ENCODE measurements around the gene CTNNA1. TPM values are rescaled to one million over a fixed set of nuclear protein-coding genes. Genes with fewer than 3 reads are reported as not detected.

The CTNNA1 gene
- total and polyA plus RNA-seq, 2 donors from 2014 or later, result 177 to 463 TPM

- Histone ChIP-seq H3K9me3 (ENCODE audit: control insufficient read depth in 2 of 3, insufficient read depth in 1 of 3, low read length in 3 of 3) (no peaks in the 10 kb centered on the region), H3K27ac (ENCODE audit: low read depth in 2 of 2, low read length in 2 of 2) (no peak overlapping the region), H3K4me1 (ENCODE audit: control insufficient read depth in 2 of 3, insufficient read depth in 2 of 3, low read depth in 1 of 3, low read length in 3 of 3) (peaks cover 0 to 13% (median 2%) of the 10 kb centered on the region in 3 donors), H3K9ac (ENCODE audit: low read length in 3 of 3) (no peak overlapping the region), H3K36me3 (ENCODE audit: control insufficient read depth in 2 of 3, insufficient read depth in 3 of 3, low read length in 3 of 3) (peaks cover 0 to 4% (median 0%) of the 10 kb centered on the region in 3 donors), H3K27me3 (ENCODE audit: control insufficient read depth, insufficient read depth, low read length) (no peaks in the 10 kb centered on the region), H3K4me3 (ENCODE audit: low read length in 3 of 3) (no peak overlapping the region)
- intact Hi-C loops (cut with DNase I), result no loop called here
- peak in 1 of 5 donors; percentile 48 for DNase-seq
- no peak for FAIRE-seq
- TF ChIP-seq, protein P1, sequence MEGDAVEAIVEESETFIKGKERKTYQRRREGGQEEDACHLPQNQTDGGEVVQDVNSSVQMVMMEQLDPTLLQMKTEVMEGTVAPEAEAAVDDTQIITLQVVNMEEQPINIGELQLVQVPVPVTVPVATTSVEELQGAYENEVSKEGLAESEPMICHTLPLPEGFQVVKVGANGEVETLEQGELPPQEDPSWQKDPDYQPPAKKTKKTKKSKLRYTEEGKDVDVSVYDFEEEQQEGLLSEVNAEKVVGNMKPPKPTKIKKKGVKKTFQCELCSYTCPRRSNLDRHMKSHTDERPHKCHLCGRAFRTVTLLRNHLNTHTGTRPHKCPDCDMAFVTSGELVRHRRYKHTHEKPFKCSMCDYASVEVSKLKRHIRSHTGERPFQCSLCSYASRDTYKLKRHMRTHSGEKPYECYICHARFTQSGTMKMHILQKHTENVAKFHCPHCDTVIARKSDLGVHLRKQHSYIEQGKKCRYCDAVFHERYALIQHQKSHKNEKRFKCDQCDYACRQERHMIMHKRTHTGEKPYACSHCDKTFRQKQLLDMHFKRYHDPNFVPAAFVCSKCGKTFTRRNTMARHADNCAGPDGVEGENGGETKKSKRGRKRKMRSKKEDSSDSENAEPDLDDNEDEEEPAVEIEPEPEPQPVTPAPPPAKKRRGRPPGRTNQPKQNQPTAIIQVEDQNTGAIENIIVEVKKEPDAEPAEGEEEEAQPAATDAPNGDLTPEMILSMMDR (IDR thresholded peaks at IDR 0.05; ENCODE audit: borderline replicate concordance, extremely low read depth, insufficient read depth), result no peak
Observed at GRCh38 chr5:138942861-138943260, 189.6 kb downstream of the CTNNA1 start.

- Histone ChIP-seq H3K4me3 (ENCODE audit: low read length in 3 of 3) (no peak overlapping the region), H3K9me3 (ENCODE audit: control insufficient read depth in 2 of 3, insufficient read depth in 1 of 3, low read length in 3 of 3) (no peaks in the 10 kb centered on the region), H3K27me3 (ENCODE audit: control insufficient read depth, insufficient read depth, low read length) (no peaks in the 10 kb centered on the region), H3K27ac (ENCODE audit: low read depth in 2 of 2, low read length in 2 of 2) (no peak overlapping the region), H3K9ac (ENCODE audit: low read length in 3 of 3) (no peak overlapping the region), H3K36me3 (ENCODE audit: control insufficient read depth in 2 of 3, insufficient read depth in 3 of 3, low read length in 3 of 3) (peaks cover 0 to 4% (median 0%) of the 10 kb centered on the region in 3 donors), H3K4me1 (ENCODE audit: control insufficient read depth in 2 of 3, insufficient read depth in 2 of 3, low read depth in 1 of 3, low read length in 3 of 3) (peaks cover 1 to 17% (median 7%) of the 10 kb centered on the region in 3 donors)
- no peak for FAIRE-seq
- intact Hi-C loops (cut with DNase I), result no loop called here
- TF ChIP-seq, protein P1 (IDR thresholded peaks at IDR 0.05; ENCODE audit: borderline replicate concordance, extremely low read depth, insufficient read depth), result no peak
- peak in 2 of 5 donors; percentile 52 to 53 for DNase-seq
Observed at GRCh38 chr5:138943599-138944173, 190.5 kb downstream of the CTNNA1 start.

DNA sequence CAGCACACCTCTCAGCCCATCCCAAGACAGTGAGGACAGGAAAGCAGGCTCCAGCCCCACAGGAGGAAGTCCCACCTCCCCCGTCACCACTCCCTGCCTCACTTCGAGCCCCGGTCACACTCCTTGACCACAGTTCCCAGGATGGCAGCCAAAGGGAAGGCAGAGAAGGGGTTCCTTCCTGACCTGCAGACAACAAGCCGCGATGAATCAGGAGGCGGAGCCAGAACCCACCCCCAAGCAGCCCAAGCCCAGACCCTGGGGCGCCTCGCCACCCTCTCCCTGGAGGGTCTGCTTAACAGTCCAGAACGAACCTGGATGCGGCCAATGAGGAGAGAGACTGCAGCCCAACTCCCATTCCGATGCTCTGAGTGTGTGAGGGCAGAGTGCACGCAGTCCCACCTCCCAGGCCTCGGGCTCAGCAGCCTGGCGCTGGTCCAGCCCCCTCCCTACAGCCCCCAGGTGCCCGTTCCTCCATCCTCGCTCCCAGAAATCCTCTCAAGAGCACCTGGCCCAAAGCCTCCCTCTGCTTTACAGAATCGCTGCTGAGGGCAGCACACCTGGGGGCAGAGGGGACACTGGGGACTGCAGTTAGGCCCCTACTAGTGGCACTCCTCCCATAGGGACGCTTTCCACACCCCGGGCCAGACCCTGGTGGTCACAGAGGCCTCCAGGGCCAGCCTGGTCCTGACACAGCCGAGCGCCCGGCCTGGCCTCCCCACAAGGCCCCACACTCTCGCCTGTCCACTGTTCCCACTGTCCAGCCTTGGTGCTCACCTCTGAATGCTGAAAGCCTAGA lies 191.5 kb downstream of the CTNNA1 start:
- TF ChIP-seq, protein P1 (IDR thresholded peaks at IDR 0.05; ENCODE audit: borderline replicate concordance, extremely low read depth, insufficient read depth), result no peak
- Histone ChIP-seq H3K36me3 (ENCODE audit: control insufficient read depth in 2 of 3, insufficient read depth in 3 of 3, low read length in 3 of 3) (peaks cover 0 to 4% (median 0%) of the 10 kb centered on the region in 3 donors), H3K4me3 (ENCODE audit: low read length in 3 of 3) (no peak overlapping the region), H3K9ac (ENCODE audit: low read length in 3 of 3) (no peak overlapping the region), H3K27ac (ENCODE audit: low read depth in 2 of 2, low read length in 2 of 2) (peak overlapping the region; percentile 11 to 52), H3K9me3 (ENCODE audit: control insufficient read depth in 2 of 3, insufficient read depth in 1 of 3, low read length in 3 of 3) (no peaks in the 10 kb centered on the region), H3K4me1 (ENCODE audit: control insufficient read depth in 2 of 3, insufficient read depth in 2 of 3, low read depth in 1 of 3, low read length in 3 of 3) (peaks cover 4 to 18% (median 8%) of the 10 kb centered on the region in 3 donors), H3K27me3 (ENCODE audit: control insufficient read depth, insufficient read depth, low read length) (no peaks in the 10 kb centered on the region)
- FAIRE-seq (no peak), DNase-seq (peak; percentile 92 to 95 (median 93))
- intact Hi-C loops (cut with DNase I), result no loop called here

Measured in kidney (tissue), 14 donors.